IPS-NIHi7 (cell line): ENCODE data around the gene PDE4A.

Experiments used
- DNase-seq: peaks from one replicate; pipeline ENCODE4 v3.0.0; 2012; ENCODE audit warnings: mixed read lengths; ENCODE audit errors: extremely low spot score

Gene PDE4A

GRCh38 chr19:10510301-10510802, 90.0 kb downstream of the PDE4A start:
- peak; percentile 81 for DNase-seq

- DNase-seq, result no peak
Observed at GRCh38 chr19:10513223-10513622, 92.9 kb downstream of the PDE4A start.

GRCh38 chr19:10514211-10515145, 94.1 kb downstream of the PDE4A start:
- DNase-seq, result peak; percentile 72

GRCh38 chr19:10516064-10516385, 95.7 kb downstream of the PDE4A start:
- DNase-seq, result no peak

GRCh38 chr19:10516671-10517286, 96.4 kb downstream of the PDE4A start:
- DNase-seq, result no peak

- DNase-seq, result peak; percentile 56
Observed at GRCh38 chr19:10517361-10517759, 97.0 kb downstream of the PDE4A start, which contains the start of gene S1PR5. Gene S1PR5, minus strand, starts transcription at chr19:10517447. Its CDS starts 2,436 bp downstream, at chr19:10515011.

- DNase-seq, result peak; percentile 76
Observed at GRCh38 chr19:10517760-10518443, 97.6 kb downstream of the PDE4A start.

- DNase-seq, result peak; percentile 31
Observed at GRCh38 chr19:10518444-10519361, 98.4 kb downstream of the PDE4A start.
